ENCODE data around the gene SESN1.

Gene SESN1

DNA sequence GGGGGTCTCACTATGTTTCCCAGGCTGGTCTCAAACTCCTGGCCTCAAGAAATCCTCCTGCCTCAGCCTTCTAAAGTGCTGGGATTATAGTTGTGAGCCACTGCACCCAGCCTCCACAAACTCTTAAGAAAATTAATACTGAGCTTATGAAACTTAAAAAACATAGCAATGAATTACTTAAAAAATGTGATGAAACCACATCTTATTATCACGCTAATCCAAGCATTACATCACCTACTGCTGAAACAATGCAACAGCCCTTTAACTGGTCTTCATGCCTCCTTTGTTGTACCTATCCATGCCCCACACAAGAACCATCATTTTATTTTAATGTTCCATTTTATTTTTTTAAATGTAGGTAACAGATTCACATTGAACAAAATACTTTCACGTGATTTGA lies 24.9 kb downstream of the SESN1 start:
- Histone ChIP-seq H3K9me3 (no peaks in the 10 kb centered on the region), H3K4me3 (no peak overlapping the region), H3K36me3 (replicated peaks) (no peaks in the 10 kb centered on the region), H3K27me3 (ENCODE audit: low read depth) (no peaks in the 10 kb centered on the region), H3K4me1 (peaks cover 14% of the 10 kb centered on the region)
- DNase-seq (ENCODE audit: low spot score in 2 of 2) = no peak
- in situ Hi-C loops (cut with MboI; ENCODE audit: low sequenced_read_pairs) = loop anchor here (5.0 to 25.0 kb wide), 3 partner anchors 165 to 957 kb away; no protein-coding TSS in a partner anchor

DNA sequence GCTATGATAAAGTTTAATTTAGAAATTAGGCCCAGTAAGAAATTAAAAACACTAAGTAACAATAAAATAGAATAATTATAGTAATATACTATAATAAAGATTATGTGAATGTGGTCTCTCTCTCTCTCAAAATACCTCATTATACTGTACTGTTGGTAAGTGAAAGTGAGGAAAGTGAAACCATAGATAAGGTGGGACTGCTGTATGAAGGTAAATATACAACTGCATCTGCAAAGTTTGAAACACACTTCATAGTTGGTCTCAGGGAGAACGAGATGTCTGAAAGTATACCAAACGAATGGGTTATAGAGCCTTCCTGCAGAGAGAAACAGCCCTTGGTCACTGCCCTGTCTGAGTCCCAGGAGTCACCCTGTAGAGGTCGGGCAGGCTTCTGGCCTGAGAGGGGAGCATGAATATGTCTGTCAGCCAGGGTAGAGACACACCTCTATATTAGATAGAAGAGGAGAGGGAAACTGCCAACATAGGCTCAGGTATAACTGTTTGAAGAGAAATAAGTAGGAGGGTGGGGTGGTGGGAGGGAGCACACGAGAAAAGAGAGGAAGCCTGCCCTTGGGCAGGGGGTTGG lies 31.8 kb downstream of the SESN1 start:
- Histone ChIP-seq H3K9me3 (no peaks in the 10 kb centered on the region), H3K36me3 (replicated peaks) (no peaks in the 10 kb centered on the region), H3K4me1 (peaks cover 4% of the 10 kb centered on the region), H3K4me3 (no peak overlapping the region), H3K27me3 (ENCODE audit: low read depth) (no peaks in the 10 kb centered on the region)
- in situ Hi-C loops (cut with MboI; ENCODE audit: low sequenced_read_pairs) = loop anchor here (10.0 to 25.0 kb wide), 2 partner anchors 158 to 951 kb away; no protein-coding TSS in a partner anchor
- DNase-seq (ENCODE audit: low spot score in 2 of 2) = no peak

DNA sequence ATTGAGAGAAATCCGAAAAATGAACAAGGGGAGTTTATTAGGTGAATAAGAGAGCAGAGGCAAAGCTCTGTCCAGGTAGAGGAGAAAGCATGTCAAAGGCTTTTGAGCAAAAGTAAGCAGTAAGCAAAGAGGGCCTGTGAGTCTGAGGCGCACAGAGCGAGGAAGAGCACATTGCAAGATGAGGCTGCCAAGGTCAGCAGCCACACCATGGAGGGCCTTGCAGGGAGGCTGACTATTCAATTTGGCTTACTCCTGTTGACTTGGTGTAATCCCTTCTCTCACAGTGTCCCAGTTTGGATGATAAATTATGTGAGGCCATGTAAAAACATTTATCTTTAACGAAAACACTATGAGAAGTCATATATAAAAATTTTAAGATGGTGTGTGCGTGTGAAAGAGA lies 32.4 kb downstream of the SESN1 start:
- no peaks in the 10 kb centered on the region for H3K36me3 ChIP-seq (replicated peaks)
- no peaks in the 10 kb centered on the region for H3K9me3 ChIP-seq
- H3K27me3 ChIP-seq (ENCODE audit: low read depth) = no peaks in the 10 kb centered on the region
- DNase-seq (ENCODE audit: low spot score in 2 of 2) = no peak
- in situ Hi-C loops (cut with MboI; ENCODE audit: low sequenced_read_pairs) = loop anchor here (10.0 to 25.0 kb wide), 2 partner anchors 157 to 950 kb away; no protein-coding TSS in a partner anchor
- no peaks in the 10 kb centered on the region; the same call in 1 of the 2 replicates for H3K4me1 ChIP-seq
- H3K4me3 ChIP-seq = no peak overlapping the region

DNA sequence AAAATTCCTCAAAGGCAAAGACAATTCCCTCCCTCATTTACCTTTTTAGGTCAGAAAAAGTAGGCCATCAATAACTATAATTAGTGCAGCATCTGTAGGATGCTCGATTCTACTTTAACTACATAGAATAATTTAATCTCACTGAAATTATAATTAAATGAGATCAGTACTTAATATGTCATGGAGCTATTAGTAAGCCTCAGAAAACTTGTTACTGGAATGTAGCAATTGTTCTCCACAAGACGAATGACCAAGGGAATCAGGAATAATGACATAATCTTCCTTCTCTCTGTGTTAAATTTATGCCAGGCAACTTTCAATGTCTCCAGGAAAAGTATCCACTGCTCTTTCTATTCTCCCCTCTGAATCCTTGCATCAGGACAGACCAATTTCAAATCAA lies 34.1 kb downstream of the SESN1 start:
- in situ Hi-C loops (cut with MboI; ENCODE audit: low sequenced_read_pairs) = loop anchor here (10.0 to 25.0 kb wide), 2 partner anchors 156 to 948 kb away; no protein-coding TSS in a partner anchor
- Histone ChIP-seq H3K27me3 (ENCODE audit: low read depth) (no peaks in the 10 kb centered on the region), H3K4me1 (no peaks in the 10 kb centered on the region), H3K9me3 (no peaks in the 10 kb centered on the region), H3K36me3 (replicated peaks) (no peaks in the 10 kb centered on the region), H3K4me3 (no peak overlapping the region)
- no peak for DNase-seq (ENCODE audit: low spot score in 2 of 2)

DNA sequence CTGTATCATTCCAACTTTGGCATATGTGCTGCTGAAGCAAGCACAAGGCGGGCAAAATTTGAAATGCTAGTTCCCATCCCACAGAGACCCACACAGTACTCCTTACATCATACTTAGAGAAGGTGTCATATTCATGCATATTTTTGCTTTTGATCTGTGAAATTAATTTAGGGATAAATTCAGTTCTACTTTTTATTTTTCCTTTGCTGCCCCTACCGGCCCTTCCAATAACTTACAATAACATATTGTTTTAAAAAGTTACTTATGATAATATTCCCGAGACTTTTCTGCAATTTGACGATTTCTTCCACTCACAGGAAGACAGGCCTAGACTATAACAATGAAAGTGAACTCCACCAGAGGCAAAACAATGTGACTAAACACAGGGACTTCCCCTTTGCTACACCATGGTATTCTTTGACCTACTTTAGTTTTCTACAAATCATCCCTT lies 35.0 kb downstream of the SESN1 start:
- in situ Hi-C loops (cut with MboI; ENCODE audit: low sequenced_read_pairs) = loop anchor here (10.0 to 25.0 kb wide), 2 partner anchors 155 to 947 kb away; no protein-coding TSS in a partner anchor
- Histone ChIP-seq H3K27me3 (ENCODE audit: low read depth) (no peaks in the 10 kb centered on the region), H3K36me3 (replicated peaks) (no peaks in the 10 kb centered on the region), H3K4me3 (no peak overlapping the region), H3K9me3 (no peaks in the 10 kb centered on the region), H3K4me1 (no peaks in the 10 kb centered on the region)
- no peak for DNase-seq (ENCODE audit: low spot score in 2 of 2)

DNA sequence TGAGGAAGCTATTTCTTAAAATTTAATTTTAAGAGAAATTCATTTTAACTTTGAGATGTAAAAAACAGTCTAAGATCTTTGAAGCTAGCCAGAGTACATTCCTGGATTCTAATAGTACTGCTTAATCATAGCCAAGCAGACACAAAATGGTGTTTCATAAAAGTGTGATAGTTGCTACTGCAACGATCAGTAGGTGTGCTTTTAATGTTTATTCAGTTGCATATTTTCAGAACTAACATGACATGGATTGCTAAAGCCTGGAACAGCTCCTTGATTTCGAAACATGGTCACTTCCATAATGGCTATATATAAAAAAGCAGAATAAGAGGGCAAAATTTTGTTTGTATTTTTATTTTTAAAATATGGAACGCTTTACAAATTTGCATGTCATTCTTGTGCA lies 35.5 kb downstream of the SESN1 start:
- Histone ChIP-seq H3K9me3 (no peaks in the 10 kb centered on the region), H3K4me1 (no peaks in the 10 kb centered on the region), H3K4me3 (no peak overlapping the region), H3K27me3 (ENCODE audit: low read depth) (no peaks in the 10 kb centered on the region), H3K36me3 (replicated peaks) (no peaks in the 10 kb centered on the region)
- no peak for DNase-seq (ENCODE audit: low spot score in 2 of 2)
- in situ Hi-C loops (cut with MboI; ENCODE audit: low sequenced_read_pairs) = loop anchor here (25.0 kb wide), 1 partner anchor 947 kb away; no protein-coding TSS in a partner anchor

DNA sequence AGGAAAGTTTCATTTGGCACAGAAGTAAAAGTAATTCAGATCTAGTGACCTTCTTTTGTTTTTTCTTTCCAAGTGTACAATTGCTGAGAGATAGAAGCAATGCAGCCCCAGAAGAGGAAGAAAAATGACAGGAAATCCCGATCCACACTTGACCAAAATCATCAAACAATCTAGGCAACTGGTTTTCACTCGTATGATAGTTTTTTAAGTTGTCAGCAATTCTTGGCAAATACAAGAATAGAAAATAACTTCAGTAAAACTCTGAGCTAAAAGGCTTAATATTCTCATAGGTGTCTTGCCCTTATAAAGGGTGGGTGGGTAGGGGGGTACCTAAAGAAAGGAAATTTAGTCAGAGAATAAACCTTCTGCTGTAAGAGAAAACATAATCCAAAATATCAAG lies 36.0 kb downstream of the SESN1 start:
- DNase-seq (ENCODE audit: low spot score in 2 of 2) = no peak
- no peaks in the 10 kb centered on the region for H3K9me3 ChIP-seq
- peaks cover 3% of the 10 kb centered on the region for H3K4me1 ChIP-seq
- in situ Hi-C loops (cut with MboI; ENCODE audit: low sequenced_read_pairs) = loop anchor here (25.0 kb wide), 1 partner anchor 946 kb away; no protein-coding TSS in a partner anchor
- H3K27me3 ChIP-seq (ENCODE audit: low read depth) = no peaks in the 10 kb centered on the region
- H3K36me3 ChIP-seq (replicated peaks) = no peaks in the 10 kb centered on the region
- no peak overlapping the region for H3K4me3 ChIP-seq

DNA sequence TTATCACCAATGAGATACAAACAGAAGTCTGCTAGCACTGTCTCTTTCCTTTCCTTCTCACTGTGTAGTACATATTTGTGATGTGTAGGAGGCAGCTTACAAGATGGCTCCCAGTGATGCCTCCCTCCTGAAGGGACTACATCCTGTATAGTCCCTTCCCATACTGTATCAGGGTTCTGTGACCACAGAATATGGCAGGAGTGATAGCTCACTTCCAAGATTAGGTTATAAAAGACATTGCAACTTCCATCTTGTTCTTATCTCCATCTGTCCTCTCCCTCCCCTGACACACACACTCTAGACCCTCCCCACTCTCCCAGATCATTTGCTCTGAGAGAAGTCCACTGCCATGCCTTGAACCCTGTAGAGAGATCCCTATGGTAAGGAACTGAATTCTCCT lies 38.0 kb downstream of the SESN1 start:
- H3K4me3 ChIP-seq = no peak overlapping the region
- in situ Hi-C loops (cut with MboI; ENCODE audit: low sequenced_read_pairs) = loop anchor here (25.0 kb wide), 1 partner anchor 944 kb away; no protein-coding TSS in a partner anchor
- H3K9me3 ChIP-seq = no peaks in the 10 kb centered on the region
- no peaks in the 10 kb centered on the region for H3K36me3 ChIP-seq (replicated peaks)
- no peaks in the 10 kb centered on the region for H3K27me3 ChIP-seq (ENCODE audit: low read depth)
- no peak for DNase-seq (ENCODE audit: low spot score in 2 of 2)
- peaks cover 10% of the 10 kb centered on the region for H3K4me1 ChIP-seq

DNA sequence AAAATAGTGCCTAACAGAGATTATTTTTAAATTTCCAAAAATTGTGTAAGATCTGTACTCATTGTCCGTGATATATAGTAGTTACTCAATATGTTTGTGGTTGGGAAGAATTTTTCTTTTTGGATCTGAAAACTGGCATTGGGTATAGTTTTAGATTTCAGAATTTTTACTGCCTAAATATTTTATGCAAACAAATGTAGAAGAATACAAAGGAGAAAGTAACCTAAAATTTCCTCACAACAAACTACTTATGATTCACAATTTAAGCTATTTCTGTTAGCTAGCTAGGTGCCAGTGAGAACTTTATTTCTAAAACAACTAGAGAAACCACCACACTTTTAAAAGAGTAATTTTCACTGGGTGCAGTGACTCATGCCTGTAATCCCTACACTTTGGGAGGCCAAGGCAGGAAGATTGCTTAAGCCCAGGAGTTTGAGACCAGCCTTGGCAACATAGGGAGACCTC lies 38.8 kb downstream of the SESN1 start:
- no peak for DNase-seq (ENCODE audit: low spot score in 2 of 2)
- no peaks in the 10 kb centered on the region for H3K36me3 ChIP-seq (replicated peaks)
- peaks cover 10% of the 10 kb centered on the region for H3K4me1 ChIP-seq
- in situ Hi-C loops (cut with MboI; ENCODE audit: low sequenced_read_pairs) = loop anchor here (25.0 kb wide), 1 partner anchor 944 kb away; no protein-coding TSS in a partner anchor
- H3K27me3 ChIP-seq (ENCODE audit: low read depth) = no peaks in the 10 kb centered on the region
- no peaks in the 10 kb centered on the region for H3K9me3 ChIP-seq
- H3K4me3 ChIP-seq = no peak overlapping the region

DNA sequence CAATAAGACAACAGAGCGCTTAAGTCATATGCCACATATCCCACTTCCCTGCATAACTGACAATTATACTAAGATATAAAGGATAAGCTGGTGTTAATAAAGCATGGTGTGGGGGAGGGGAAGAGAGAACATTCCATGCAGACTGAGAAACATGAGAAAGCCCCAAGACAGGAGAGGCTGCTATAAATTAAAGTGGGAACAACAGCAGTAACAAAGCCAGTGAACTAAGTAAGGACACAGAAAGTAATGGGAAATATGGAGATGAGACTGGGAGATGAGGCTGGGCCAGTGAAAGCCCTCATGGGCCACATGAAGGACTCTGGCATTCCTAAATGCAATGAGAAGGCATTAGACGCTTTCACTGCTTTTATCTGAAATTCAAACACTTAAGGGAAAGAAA lies 41.3 kb downstream of the SESN1 start:
- Histone ChIP-seq H3K4me3 (no peak overlapping the region), H3K27me3 (ENCODE audit: low read depth) (no peaks in the 10 kb centered on the region), H3K4me1 (peaks cover 10% of the 10 kb centered on the region), H3K9me3 (no peaks in the 10 kb centered on the region), H3K36me3 (replicated peaks) (no peaks in the 10 kb centered on the region)
- in situ Hi-C loops (cut with MboI; ENCODE audit: low sequenced_read_pairs) = loop anchor here (25.0 kb wide), 1 partner anchor 941 kb away; no protein-coding TSS in a partner anchor
- peak; percentile 45 to 55 for DNase-seq (ENCODE audit: low spot score in 2 of 2)

DNA sequence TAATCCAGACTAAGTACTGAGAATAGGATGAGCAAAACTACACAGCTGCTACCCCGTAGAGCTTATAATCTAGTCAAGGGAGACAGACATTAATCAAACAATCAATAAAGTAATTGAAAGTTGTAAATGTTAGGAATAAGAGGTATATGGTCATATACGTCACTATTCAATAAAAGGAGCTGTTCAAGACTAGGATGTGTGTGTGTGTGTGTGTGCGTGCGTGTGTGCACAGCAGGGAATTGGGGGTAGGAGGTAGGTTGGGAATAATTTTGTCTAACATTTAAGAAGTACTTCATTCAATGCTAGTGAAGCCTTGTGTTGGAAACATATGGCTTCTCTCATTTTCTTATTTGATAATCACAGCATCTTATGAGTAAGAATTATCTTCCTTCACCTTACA lies 41.8 kb downstream of the SESN1 start:
- Histone ChIP-seq H3K27me3 (ENCODE audit: low read depth) (no peaks in the 10 kb centered on the region), H3K4me1 (peaks cover 10% of the 10 kb centered on the region), H3K9me3 (no peaks in the 10 kb centered on the region), H3K36me3 (replicated peaks) (no peaks in the 10 kb centered on the region), H3K4me3 (no peak overlapping the region)
- in situ Hi-C loops (cut with MboI; ENCODE audit: low sequenced_read_pairs) = loop anchor here (25.0 kb wide), 1 partner anchor 941 kb away; no protein-coding TSS in a partner anchor
- DNase-seq (ENCODE audit: low spot score in 2 of 2) = peak in 1 of 2 experiments; percentile 17

DNA sequence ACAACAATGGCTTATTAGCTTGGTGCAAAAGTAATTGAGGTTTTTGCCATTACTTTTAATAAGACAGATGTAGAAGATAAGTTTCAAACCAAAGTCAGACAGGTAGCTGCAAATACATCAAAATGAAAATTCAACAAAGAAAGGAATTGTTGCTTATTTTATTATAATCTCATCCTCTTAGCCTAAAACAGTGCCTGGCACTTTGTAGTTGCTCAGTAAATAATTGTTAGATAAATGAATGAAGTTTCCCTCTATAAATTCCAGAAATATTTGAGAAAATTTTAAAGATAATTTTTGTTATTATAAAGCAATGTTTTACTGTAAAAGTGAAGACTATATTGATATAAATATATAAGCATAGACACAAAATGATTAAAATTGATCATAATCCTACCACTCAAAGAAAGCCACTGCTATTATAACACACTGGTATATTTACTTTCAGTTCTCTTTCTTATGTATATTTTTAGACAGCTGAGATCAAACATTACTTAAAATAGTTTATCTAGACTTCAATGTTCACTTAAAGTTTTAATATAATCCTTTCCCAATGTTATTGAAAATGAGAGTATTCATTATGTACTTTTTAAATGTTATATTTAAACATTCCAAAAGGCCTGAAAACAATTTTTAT lies 42.5 kb downstream of the SESN1 start:
- H3K4me3 ChIP-seq = no peak overlapping the region
- in situ Hi-C loops (cut with MboI; ENCODE audit: low sequenced_read_pairs) = loop anchor here (25.0 kb wide), 1 partner anchor 940 kb away; no protein-coding TSS in a partner anchor

DNA sequence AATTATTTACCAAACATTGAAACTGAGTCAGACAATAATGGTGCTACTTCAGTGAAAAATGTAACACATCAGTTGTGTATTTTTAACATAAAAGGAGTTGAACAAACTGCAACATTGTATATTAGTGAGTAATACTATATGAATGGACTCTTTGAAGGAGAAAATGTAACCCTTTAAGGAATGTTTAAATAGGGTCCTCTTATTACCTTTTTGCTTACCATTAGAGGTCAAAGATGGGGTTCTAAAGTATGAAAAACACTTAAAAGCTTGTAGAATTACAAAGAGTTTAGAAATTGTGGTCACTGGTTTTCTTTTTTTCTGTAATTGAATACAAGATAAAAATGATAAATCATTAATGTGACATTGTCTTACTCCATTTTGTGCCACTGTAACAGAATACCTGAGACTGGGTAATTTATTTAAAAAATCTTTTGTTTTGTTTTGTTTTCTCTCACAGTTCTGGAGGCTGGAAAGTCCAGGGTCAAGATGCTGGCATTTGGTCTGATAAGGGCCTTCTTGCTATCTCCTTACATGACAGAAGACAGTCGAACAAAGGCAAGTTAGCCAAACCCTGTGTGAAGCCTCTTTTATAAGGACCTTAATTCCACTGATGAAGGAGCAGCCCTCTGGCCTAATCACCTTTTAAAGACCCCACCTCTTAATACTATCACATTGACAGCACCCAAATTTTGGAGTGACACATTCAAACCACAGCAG lies 43.2 kb downstream of the SESN1 start:
- no peak for DNase-seq (ENCODE audit: low spot score in 2 of 2)
- no peaks in the 10 kb centered on the region for H3K36me3 ChIP-seq (replicated peaks)
- in situ Hi-C loops (cut with MboI; ENCODE audit: low sequenced_read_pairs) = loop anchor here (25.0 kb wide), 1 partner anchor 939 kb away; no protein-coding TSS in a partner anchor
- no peaks in the 10 kb centered on the region for H3K9me3 ChIP-seq
- H3K27me3 ChIP-seq (ENCODE audit: low read depth) = no peaks in the 10 kb centered on the region
- H3K4me1 ChIP-seq = peaks cover 10% of the 10 kb centered on the region
- H3K4me3 ChIP-seq = no peak overlapping the region

More for the DNA sequence above, 42.5 kb downstream of the SESN1 start:
- Histone ChIP-seq H3K36me3 (replicated peaks) (no peaks in the 10 kb centered on the region), H3K9me3 (no peaks in the 10 kb centered on the region), H3K27me3 (ENCODE audit: low read depth) (no peaks in the 10 kb centered on the region), H3K4me1 (peaks cover 10% of the 10 kb centered on the region)
- no peak for DNase-seq (ENCODE audit: low spot score in 2 of 2)
